Fibroblast of lung (primary cell): ENCODE results near the gene FXYD1.

Source experiments
- EZH2 ChIP-seq: IDR thresholded peaks from 2 replicates; pipeline ENCODE4 v1.5.1; 2012; ENCODE audit warnings: low read length, control low read depth, mild to moderate bottlenecking; ENCODE audit errors: missing control alignments
- TF ChIP-seq, protein P1 (sequence below), 2 donors: IDR thresholded peaks in 1 of 2; conservative IDR thresholded peaks in 1 of 2; 1 replicate in 1 of 2; 2 replicates in 1 of 2; pipeline ENCODE4 v1.5.1; 2011 to 2012; ENCODE audit warnings: low read length in 2 of 2, control low read depth in 1 of 2, inconsistent platforms in 1 of 2, low read depth in 1 of 2, mild to moderate bottlenecking in 1 of 2

DNA sequence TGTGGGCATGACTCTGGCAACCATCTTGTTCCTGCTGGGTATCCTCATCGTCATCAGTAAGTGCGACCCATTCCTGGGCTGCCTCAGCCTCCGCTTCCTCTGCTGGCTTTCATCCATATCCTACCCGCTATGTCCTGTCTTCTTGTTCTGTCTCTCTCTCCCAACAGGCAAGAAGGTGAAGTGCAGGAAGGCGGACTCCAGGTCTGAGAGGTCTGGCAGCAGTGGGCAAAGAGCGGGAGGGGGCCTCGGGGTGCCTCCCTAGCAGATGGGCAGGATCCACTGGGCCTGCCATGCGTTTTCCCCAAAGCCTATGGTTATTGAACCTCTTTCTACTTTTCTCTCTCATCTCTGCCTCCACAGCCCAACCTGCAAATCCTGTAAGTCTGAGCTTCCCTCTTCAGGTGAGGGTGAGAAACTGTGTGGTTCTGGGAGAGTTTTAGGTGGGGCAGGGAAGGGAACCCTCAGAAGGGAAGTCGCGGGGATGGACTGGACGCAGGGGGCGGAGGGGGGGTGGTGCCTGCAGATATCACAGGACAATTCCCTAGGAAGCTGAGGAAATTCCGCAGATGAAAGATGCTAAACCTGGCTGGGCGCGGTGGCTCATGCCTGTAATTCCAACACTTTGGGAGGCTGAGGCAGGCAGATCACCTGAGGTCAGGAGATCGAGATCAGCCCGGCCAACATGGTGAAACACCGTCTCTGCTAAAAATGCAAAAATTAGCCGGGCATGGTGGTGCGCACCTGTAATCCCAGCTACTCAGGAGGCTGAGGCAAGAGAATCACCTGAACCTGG, 12.8 kb downstream of the FXYD1 start:
- TF ChIP-seq, protein P1, sequence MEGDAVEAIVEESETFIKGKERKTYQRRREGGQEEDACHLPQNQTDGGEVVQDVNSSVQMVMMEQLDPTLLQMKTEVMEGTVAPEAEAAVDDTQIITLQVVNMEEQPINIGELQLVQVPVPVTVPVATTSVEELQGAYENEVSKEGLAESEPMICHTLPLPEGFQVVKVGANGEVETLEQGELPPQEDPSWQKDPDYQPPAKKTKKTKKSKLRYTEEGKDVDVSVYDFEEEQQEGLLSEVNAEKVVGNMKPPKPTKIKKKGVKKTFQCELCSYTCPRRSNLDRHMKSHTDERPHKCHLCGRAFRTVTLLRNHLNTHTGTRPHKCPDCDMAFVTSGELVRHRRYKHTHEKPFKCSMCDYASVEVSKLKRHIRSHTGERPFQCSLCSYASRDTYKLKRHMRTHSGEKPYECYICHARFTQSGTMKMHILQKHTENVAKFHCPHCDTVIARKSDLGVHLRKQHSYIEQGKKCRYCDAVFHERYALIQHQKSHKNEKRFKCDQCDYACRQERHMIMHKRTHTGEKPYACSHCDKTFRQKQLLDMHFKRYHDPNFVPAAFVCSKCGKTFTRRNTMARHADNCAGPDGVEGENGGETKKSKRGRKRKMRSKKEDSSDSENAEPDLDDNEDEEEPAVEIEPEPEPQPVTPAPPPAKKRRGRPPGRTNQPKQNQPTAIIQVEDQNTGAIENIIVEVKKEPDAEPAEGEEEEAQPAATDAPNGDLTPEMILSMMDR (conservative IDR thresholded peaks at IDR 0.05 in 1 of 2, IDR thresholded peaks at IDR 0.05 in 1 of 2; ENCODE audit: low read depth in 1 of 2, low read length in 2 of 2) = no peak
- no peak for TF ChIP-seq EZH2
